ENCODE results near the gene OR14C36. TPM values are rescaled to one million over a fixed set of nuclear protein-coding genes. Genes with fewer than 3 reads are reported as not detected.
"Not testable (repeated sequence)": the region's sequence is repeated elsewhere in the genome, so short reads cannot be mapped to it uniquely, and the experiment has no call there.

OR14C36 gene, protein sequence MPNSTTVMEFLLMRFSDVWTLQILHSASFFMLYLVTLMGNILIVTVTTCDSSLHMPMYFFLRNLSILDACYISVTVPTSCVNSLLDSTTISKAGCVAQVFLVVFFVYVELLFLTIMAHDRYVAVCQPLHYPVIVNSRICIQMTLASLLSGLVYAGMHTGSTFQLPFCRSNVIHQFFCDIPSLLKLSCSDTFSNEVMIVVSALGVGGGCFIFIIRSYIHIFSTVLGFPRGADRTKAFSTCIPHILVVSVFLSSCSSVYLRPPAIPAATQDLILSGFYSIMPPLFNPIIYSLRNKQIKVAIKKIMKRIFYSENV
- total RNA-seq (2014; rRNA removed) (not detected in 2 replicates), Bru-seq, nascent RNA (not detected), BruChase-seq, experiment 1, labeled RNA remaining after a 6-hour chase (percentile 23 among the genes with signal in this experiment), BruChase-seq, experiment 2, labeled RNA remaining after a 2-hour chase (not detected)
- long read RNA-seq: 0 reads

DNA sequence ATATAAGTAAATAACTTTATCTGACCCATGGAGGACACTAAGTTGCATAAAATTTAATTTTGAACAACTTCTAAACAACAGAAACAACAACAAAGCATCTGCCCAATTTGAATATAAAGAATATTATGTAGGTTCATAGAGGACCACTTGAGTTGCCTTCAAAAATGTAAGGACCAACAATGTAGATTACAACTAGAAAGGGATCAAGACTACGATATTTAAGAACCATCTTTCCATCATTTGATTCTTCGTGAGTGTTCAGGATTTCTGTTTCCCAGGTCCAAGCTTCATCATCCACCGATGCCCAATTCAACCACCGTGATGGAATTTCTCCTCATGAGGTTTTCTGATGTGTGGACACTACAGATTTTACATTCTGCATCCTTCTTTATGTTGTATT lies at the start of gene OR14C36:
Gene OR14C36 (plus strand): TSS at position 301 of the 400 bp plus-strand sequence. CDS start 0 bp downstream, at position 301.
- CTCF ChIA-PET: no interaction called here
- POLR2A ChIA-PET (ENCODE audit: unreplicated experiment): no interaction called here
- intact Hi-C loops (cut with micrococcal nuclease): no loop called here
- BruUV-seq (replicated peaks): no TSS peak
- Histone ChIP-seq H3K27me3 (ENCODE audit: low read length) (peaks cover 24% of the 10 kb centered on the region), H3K9me3 (ENCODE audit: low read length) (no peaks in the 10 kb centered on the region), H3K4me1 (ENCODE audit: insufficient read depth, low read length) (no peaks in the 10 kb centered on the region), H3K27ac (ENCODE audit: low read length) (no peak within 1 kb of the TSS), H4K20me1 (ENCODE audit: low read length) (no peaks in the 10 kb centered on the region), H3K4me3 (ENCODE audit: low read length) (no peak within 1 kb of the TSS), H3K4me2 (ENCODE audit: low read length) (no peak within 1 kb of the TSS), H3F3A (ENCODE audit: low read length, unreplicated experiment) (no peaks in the 10 kb centered on the region), H2AFZ (ENCODE audit: low read length) (no peak within 1 kb of the TSS), H3K9me2 (replicated peaks; ENCODE audit: low read length) (no peaks in the 10 kb centered on the region), H3K79me2 (ENCODE audit: low read length) (no peaks in the 10 kb centered on the region), H3K36me3 (ENCODE audit: low read depth, low read length) (no peaks in the 10 kb centered on the region), H3K9ac (ENCODE audit: low read length) (no peak within 1 kb of the TSS)
- no peak for ATAC-seq
- no peak for DNase-seq
- no peak for TF ChIP-seq EZH2phosphoT487 (IDR thresholded peaks at IDR 0.05; ENCODE audit: borderline replicate concordance, low read length)
- TF ChIP-seq CTCF (conservative IDR thresholded peaks at IDR 0.05; ENCODE audit: low read depth, low read length): no peak
- TF ChIP-seq EZH2 (IDR thresholded peaks at IDR 0.05; ENCODE audit: low read length, unreplicated experiment): no peak

GRCh38 chr1:248303324-248303723 lies 45.3 kb upstream of the OR14C36 start, which contains the start of gene OR2T12:
Gene OR2T12 (minus strand): TSS chr1:248303424. CDS start chr1:248295578, 7,846 bp downstream.
- H3K36me3 ChIP-seq (ENCODE audit: low read depth, low read length): no peaks in the 10 kb centered on the region
- H2AFZ ChIP-seq (ENCODE audit: low read length): no peak within 1 kb of the TSS
- DNase-seq (no peak), ATAC-seq (no peak)
- 0 out of 2 replicates have a peak, but pooled peaks cover 3% of the 10 kb centered on the region for H3K27me3 ChIP-seq (ENCODE audit: low read length)
- intact Hi-C loops (cut with micrococcal nuclease): no loop called here
- no peaks in the 10 kb centered on the region for H4K20me1 ChIP-seq (ENCODE audit: low read length)
- no peaks in the 10 kb centered on the region for H3K9me3 ChIP-seq (ENCODE audit: low read length)
- no peak within 1 kb of the TSS for H3K4me3 ChIP-seq (ENCODE audit: low read length)
- no peak within 1 kb of the TSS for H3K27ac ChIP-seq (ENCODE audit: low read length)
- TF ChIP-seq EZH2phosphoT487 (IDR thresholded peaks at IDR 0.05; ENCODE audit: borderline replicate concordance, low read length): no peak
- TF ChIP-seq EZH2 (IDR thresholded peaks at IDR 0.05; ENCODE audit: low read length, unreplicated experiment): no peak
- TF ChIP-seq CTCF (conservative IDR thresholded peaks at IDR 0.05; ENCODE audit: low read depth, low read length): no peak
- 0 out of 2 replicates have a peak, but pooled peaks cover 3% of the 10 kb centered on the region for H3K4me1 ChIP-seq (ENCODE audit: insufficient read depth, low read length)
- no peaks in the 10 kb centered on the region for H3F3A ChIP-seq (ENCODE audit: low read length, unreplicated experiment)
- no TSS peak for BruUV-seq (replicated peaks)
- H3K4me2 ChIP-seq (ENCODE audit: low read length): no peak within 1 kb of the TSS
- ChIA-PET POLR2A (ENCODE audit: unreplicated experiment) (no interaction called here), CTCF (no interaction called here)
- H3K9ac ChIP-seq (ENCODE audit: low read length): no peak within 1 kb of the TSS
- H3K79me2 ChIP-seq (ENCODE audit: low read length): no peaks in the 10 kb centered on the region
- no peaks in the 10 kb centered on the region for H3K9me2 ChIP-seq (replicated peaks; ENCODE audit: low read length)

GRCh38 chr1:248305672-248306071 lies 42.9 kb upstream of the OR14C36 start:
- H3K9me2 ChIP-seq (replicated peaks; ENCODE audit: low read length); H3K9me3 ChIP-seq (ENCODE audit: low read length); H3K4me3 ChIP-seq (ENCODE audit: low read length); H4K20me1 ChIP-seq (ENCODE audit: low read length); intact Hi-C loops (cut with micrococcal nuclease); H3F3A ChIP-seq (ENCODE audit: low read length, unreplicated experiment); H3K36me3 ChIP-seq (ENCODE audit: low read depth, low read length); H3K4me2 ChIP-seq (ENCODE audit: low read length); H3K4me1 ChIP-seq (ENCODE audit: insufficient read depth, low read length); POLR2A ChIA-PET (ENCODE audit: unreplicated experiment); H3K9ac ChIP-seq (ENCODE audit: low read length); BruUV-seq (replicated peaks); H3K27ac ChIP-seq (ENCODE audit: low read length); H3K27me3 ChIP-seq (ENCODE audit: low read length); H3K79me2 ChIP-seq (ENCODE audit: low read length); CTCF ChIA-PET: not testable (repeated sequence)
- 0 out of 2 replicates have a peak overlapping the region, but pooled peaks have one; percentile 10 for H2AFZ ChIP-seq (ENCODE audit: low read length)
- peak; percentile 63 for ATAC-seq
- DNase-seq: peak; percentile 53
